ENCODE measurements around the gene ZNF24. TPM values are rescaled to one million over a fixed set of nuclear protein-coding genes. Genes with fewer than 3 reads are reported as not detected.

Gene ZNF24
- total RNA-seq, 4 donors from 2014 or later = 54.9 to 76.2 (median 58.1) TPM

- Histone ChIP-seq H3K27me3 (no peaks in the 10 kb centered on the region), H3K4me3 (replicated peaks in 1 of 3) (no peak overlapping the region), H3K27ac (no peak overlapping the region), H3K9me3 (no peaks in the 10 kb centered on the region), H3K4me1 (peaks cover 0 to 6% of the 10 kb centered on the region in 2 donors), H3K36me3 (no peaks in the 10 kb centered on the region)
- intact Hi-C loops (cut with DNase I) = no loop called here
- DNase-seq = no peak
- no peak for TF ChIP-seq CTCF (IDR thresholded peaks at IDR 0.05)
- TF ChIP-seq POLR2A (IDR thresholded peaks at IDR 0.05) = no peak
- 94 to 100% methylated on average over 2 of the region's 3 CpGs for WGBS, 2 donors
Measured at GRCh38 chr18:35284841-35285240, 59.4 kb downstream of the ZNF24 start.

GRCh38 chr18:35283923-35284794, 60.1 kb downstream of the ZNF24 start:
- Histone ChIP-seq H3K27ac (no peak overlapping the region), H3K9me3 (no peaks in the 10 kb centered on the region), H3K4me1 (peaks cover 0 to 6% of the 10 kb centered on the region in 2 donors), H3K36me3 (no peaks in the 10 kb centered on the region), H3K27me3 (no peaks in the 10 kb centered on the region), H3K4me3 (replicated peaks in 1 of 3) (no peak overlapping the region)
- TF ChIP-seq POLR2A (IDR thresholded peaks at IDR 0.05) = no peak
- TF ChIP-seq CTCF (IDR thresholded peaks at IDR 0.05) = no peak
- WGBS, 2 donors = 97 to 98% methylated on average over 4 to 6 of the region's 7 CpGs
- intact Hi-C loops (cut with DNase I) = no loop called here
- DNase-seq = no peak

GRCh38 chr18:35282353-35282752, 61.9 kb downstream of the ZNF24 start:
- no peaks in the 10 kb centered on the region for H3K4me1 ChIP-seq
- H3K27me3 ChIP-seq = no peaks in the 10 kb centered on the region
- H3K36me3 ChIP-seq = no peaks in the 10 kb centered on the region
- no peak overlapping the region for H3K27ac ChIP-seq
- no peak overlapping the region for H3K4me3 ChIP-seq (replicated peaks in 1 of 3)
- 93 to 94% methylated on average over 1 of the region's 1 CpG for WGBS, 2 donors
- DNase-seq = no peak
- intact Hi-C loops (cut with DNase I) = no loop called here
- no peak for TF ChIP-seq POLR2A (IDR thresholded peaks at IDR 0.05)
- no peak for TF ChIP-seq CTCF (IDR thresholded peaks at IDR 0.05)
- no peaks in the 10 kb centered on the region for H3K9me3 ChIP-seq

Other genes starting within 250 kb of the ZNF24 start
- gene ZNF397, start 103.4 kb downstream of the ZNF24 start, total RNA-seq = 10 to 100 TPM; 30.8 to 52.8 (median 36.8) TPM
- 10 to 100 TPM; 33.7 to 49.6 (median 41.8) TPM for gene ZSCAN30, start 54.2 kb downstream of the ZNF24 start, total RNA-seq
- 10 to 100 TPM in 1 of 4 donors, 1 to 10 TPM in 3; 5.3 to 14.2 (median 9.1) TPM for gene ZNF396, start 32.9 kb upstream of the ZNF24 start, total RNA-seq
- 10 to 100 TPM in 1 of 4 donors, 1 to 10 TPM in 3; 5.1 to 19.3 (median 8.2) TPM for gene INO80C, start 153.5 kb upstream of the ZNF24 start, total RNA-seq
- 100 to 1,000 TPM in 1 of 4 donors, 10 to 100 TPM in 3; 38.7 to 191 (median 46.3) TPM for gene GALNT1, start 237.3 kb upstream of the ZNF24 start, total RNA-seq